Stimulated activated CD4-positive, alpha-beta T cell treated with anti-CD3 and anti-CD28 coated beads, Interleukin-4, amount 100 ng/mL, for 4 hours (primary cell): ENCODE data around the gene ATP13A1.
A peak's percentile ranks its signal among the peaks of the same experiment; 100 is the strongest.

Experiments
- DNase-seq, 2 experiments: peaks; one replicate each; pipeline ENCODE4 v3.0.0-alpha.2; 2020

ATP13A1 gene

GRCh38 chr19:19642506-19643157 is 20.8 kb downstream of the ATP13A1 start:
- peak; percentile 35 to 60 for DNase-seq

GRCh38 chr19:19637523-19638251 is 25.8 kb downstream of the ATP13A1 start:
- no peak for DNase-seq

- DNase-seq, result no peak
These were observed 26.3 kb downstream of the ATP13A1 start for GRCh38 chr19:19637186-19637522.

- DNase-seq, result no peak
These were observed 26.8 kb downstream of the ATP13A1 start for GRCh38 chr19:19636573-19637185.

GRCh38 chr19:19635313-19635702 is 28.2 kb downstream of the ATP13A1 start:
- no peak for DNase-seq

- no peak for DNase-seq
These were observed 28.8 kb downstream of the ATP13A1 start for GRCh38 chr19:19634516-19635312.

- DNase-seq, result no peak
These were observed 29.6 kb downstream of the ATP13A1 start for GRCh38 chr19:19633711-19634515.

- DNase-seq, result no peak
These were observed 30.8 kb downstream of the ATP13A1 start for GRCh38 chr19:19632661-19633060.

- DNase-seq, result no peak
These were observed 32.1 kb downstream of the ATP13A1 start for GRCh38 chr19:19631346-19631745.

- DNase-seq, result no peak
These were observed 33.0 kb downstream of the ATP13A1 start for GRCh38 chr19:19630426-19630825.

GRCh38 chr19:19630062-19630414 is 33.4 kb downstream of the ATP13A1 start:
- DNase-seq, result no peak

- DNase-seq, result peak; percentile 40 to 58
These were observed 34.9 kb downstream of the ATP13A1 start for GRCh38 chr19:19628501-19629134.

- DNase-seq, result peak; percentile 72 to 75
These were observed 35.6 kb downstream of the ATP13A1 start, which contains the start of gene LPAR2 for GRCh38 chr19:19627621-19628500. LPAR2 (minus strand) TSS chr19:19628220; CDS start chr19:19627275, 945 bp downstream.

GRCh38 chr19:19626516-19627472 is 36.7 kb downstream of the ATP13A1 start:
- no peak for DNase-seq

GRCh38 chr19:19624032-19624570 is 39.4 kb downstream of the ATP13A1 start:
- DNase-seq, result no peak

- DNase-seq, result no peak
These were observed 40.1 kb downstream of the ATP13A1 start for GRCh38 chr19:19623383-19623782.

GRCh38 chr19:19619849-19620210 is 43.6 kb downstream of the ATP13A1 start:
- no peak for DNase-seq

- no peak for DNase-seq
These were observed 44.2 kb downstream of the ATP13A1 start for GRCh38 chr19:19619181-19619848.
